H9 (cell line): ENCODE measurements around the gene CSNK1G1. TPM values are rescaled to one million over a fixed set of nuclear protein-coding genes. Genes with fewer than 3 reads are reported as not detected.

Experiments used
- DNase-seq: peaks from one replicate; pipeline ENCODE4 v3.0.0-alpha.2; 2017
- H2AFZ ChIP-seq: one replicate; pipeline ENCODE4 v1.6.1; 2013; ENCODE audit warnings: mild to moderate bottlenecking, low read length, control low read depth, moderate library complexity
- H2AK5ac ChIP-seq: 2 replicates; pipeline ENCODE4 v1.6.1; 2013; ENCODE audit warnings: low read length, control low read depth, mixed read lengths; ENCODE audit not compliant: insufficient read length
- H2BK120ac ChIP-seq: one replicate; pipeline ENCODE4 v1.6.1; 2013; ENCODE audit warnings: low read depth, mild to moderate bottlenecking, low read length, control low read depth, inconsistent platforms; ENCODE audit not compliant: poor library complexity, severe bottlenecking
- H2BK12ac ChIP-seq: 2 replicates; pipeline ENCODE4 v1.6.1; 2013; ENCODE audit warnings: low read length, control low read depth, mixed read lengths, low read depth; ENCODE audit not compliant: insufficient read length
- H2BK15ac ChIP-seq: 2 replicates; pipeline ENCODE4 v1.6.1; 2013; ENCODE audit warnings: low read depth, low read length, control low read depth
- H2BK20ac ChIP-seq: one replicate; pipeline ENCODE4 v1.6.1; 2013; ENCODE audit warnings: low read depth, mild to moderate bottlenecking, low read length, control low read depth, inconsistent platforms; ENCODE audit not compliant: poor library complexity, severe bottlenecking
- H2BK5ac ChIP-seq: 2 replicates; pipeline ENCODE4 v1.6.1; 2013; ENCODE audit warnings: low read length, control low read depth, mixed read lengths; ENCODE audit not compliant: insufficient read length
- H3K14ac ChIP-seq: 2 replicates; pipeline ENCODE4 v1.6.1; 2013; ENCODE audit warnings: low read length, control low read depth; ENCODE audit not compliant: insufficient read depth
- H3K18ac ChIP-seq: 2 replicates; pipeline ENCODE4 v1.6.1; 2013; ENCODE audit warnings: low read depth, mild to moderate bottlenecking, mixed read lengths, low read length, control low read depth; ENCODE audit not compliant: insufficient read length
- H3K23ac ChIP-seq: 2 replicates; pipeline ENCODE4 v1.6.1; 2013; ENCODE audit warnings: low read length, control low read depth, mixed read lengths, low read depth; ENCODE audit not compliant: insufficient read length
- H3K23me2 ChIP-seq: 2 replicates; pipeline ENCODE4 v1.6.1; 2013; ENCODE audit warnings: low read depth, mild to moderate bottlenecking, mixed read lengths, low read length, control low read depth; ENCODE audit not compliant: insufficient read length, poor library complexity, severe bottlenecking
- H3K27ac ChIP-seq: 2 replicates; pipeline ENCODE4 v1.5.1; 2013; ENCODE audit warnings: low read length, control low read depth, mixed read lengths, low read depth; ENCODE audit not compliant: insufficient read length
- H3K27me3 ChIP-seq: 2 replicates; pipeline ENCODE4 v1.6.1; 2013; ENCODE audit warnings: low read length, control low read depth, inconsistent platforms; ENCODE audit not compliant: insufficient read depth
- H3K4ac ChIP-seq: 2 replicates; pipeline ENCODE4 v1.6.1; 2013; ENCODE audit warnings: low read depth, mild to moderate bottlenecking, control low read depth, inconsistent platforms, low read length, moderate library complexity
- H3K4me1 ChIP-seq: 2 replicates; pipeline ENCODE4 v1.6.1; 2013; ENCODE audit warnings: low read length, control low read depth, inconsistent platforms; ENCODE audit not compliant: insufficient read depth
- H3K4me2 ChIP-seq: 2 replicates; pipeline ENCODE4 v1.6.1; 2013; ENCODE audit warnings: low read length, control low read depth, mixed read lengths; ENCODE audit not compliant: insufficient read length, insufficient read depth
- H3K56ac ChIP-seq: 2 replicates; pipeline ENCODE4 v1.6.1; 2013; ENCODE audit warnings: low read depth, mild to moderate bottlenecking, mixed read lengths, low read length, control low read depth; ENCODE audit not compliant: insufficient read length
- H3K79me1 ChIP-seq: 2 replicates; pipeline ENCODE4 v1.6.1; 2013; ENCODE audit warnings: low read depth, mild to moderate bottlenecking, moderate library complexity, low read length, control low read depth, inconsistent platforms; ENCODE audit not compliant: insufficient read depth, poor library complexity, severe bottlenecking
- H3K79me2 ChIP-seq: 2 replicates; pipeline ENCODE4 v1.6.1; 2013; ENCODE audit warnings: low read length, control low read depth, inconsistent platforms; ENCODE audit not compliant: insufficient read depth
- H3K9ac ChIP-seq: 2 replicates; pipeline ENCODE4 v1.6.1; 2013; ENCODE audit warnings: low read length, control low read depth, mixed read lengths; ENCODE audit not compliant: insufficient read length; ENCODE audit errors: extremely low read depth
- H3K9me3 ChIP-seq: one replicate; pipeline ENCODE4 v1.6.1; 2013; ENCODE audit warnings: low read depth, low read length, inconsistent platforms; ENCODE audit not compliant: control insufficient read depth
- H3T11ph ChIP-seq: one replicate; pipeline ENCODE4 v1.6.1; 2013; ENCODE audit warnings: mild to moderate bottlenecking, low read length, control low read depth, inconsistent platforms
- H4K20me1 ChIP-seq: one replicate; pipeline ENCODE4 v1.6.1; 2013; ENCODE audit not compliant: control insufficient read depth, insufficient read length, insufficient read depth
- H4K5ac ChIP-seq: 2 replicates; pipeline ENCODE4 v1.6.1; 2013; ENCODE audit warnings: low read depth, mild to moderate bottlenecking, mixed read lengths, low read length, control low read depth; ENCODE audit not compliant: insufficient read length
- H4K8ac ChIP-seq: replicated peaks from 2 replicates; pipeline ENCODE4 v1.6.1; 2013; ENCODE audit warnings: low read length, control low read depth, mixed read lengths, low read depth; ENCODE audit not compliant: insufficient read length
- H4K91ac ChIP-seq: 2 replicates; pipeline ENCODE4 v1.6.1; 2013; ENCODE audit warnings: low read depth, mild to moderate bottlenecking, moderate library complexity, mixed read lengths, low read length, control low read depth; ENCODE audit not compliant: insufficient read length
- H3K27ac Mint-ChIP-seq, 3 experiments: 2 replicates in 2 of 3; 3 replicates in 1 of 3; pipeline ENCODE4 v1.8.0; 2020 to 2021; ENCODE audit warnings: mixed read lengths in 3 of 3, mild to moderate bottlenecking in 1 of 3, moderate library complexity in 1 of 3
- H3K27me3 Mint-ChIP-seq: 2 replicates; pipeline ENCODE4 v1.8.0; 2021; ENCODE audit warnings: low read depth, mild to moderate bottlenecking, moderate library complexity, mixed read lengths
- H3K36me3 Mint-ChIP-seq, 3 experiments: 2 replicates in 2 of 3; 3 replicates in 1 of 3; pipeline ENCODE4 v1.8.0; 2020 to 2021; ENCODE audit warnings: low read depth in 3 of 3, mixed read lengths in 3 of 3; ENCODE audit not compliant: insufficient read depth in 1 of 3
- H3K4me1 Mint-ChIP-seq, 2 experiments: 2 replicates each; pipeline ENCODE4 v1.8.0; 2020; ENCODE audit warnings: mixed read lengths in 2 of 2
- H3K4me3 Mint-ChIP-seq, 2 experiments: 2 replicates in 1 of 2; 3 replicates in 1 of 2; pipeline ENCODE4 v1.8.0; 2020 to 2021; ENCODE audit warnings: mild to moderate bottlenecking in 2 of 2, mixed read lengths in 2 of 2, moderate library complexity in 1 of 2
- H3K9me3 Mint-ChIP-seq, 2 experiments: 2 replicates in 1 of 2; 3 replicates in 1 of 2; pipeline ENCODE4 v1.8.0; 2020; ENCODE audit warnings: mild to moderate bottlenecking in 2 of 2, mixed read lengths in 2 of 2, moderate library complexity in 1 of 2
- CTCF ChIP-seq: fragments of 200-600 bp; sonication (generic); conservative IDR thresholded peaks from 3 replicates; pipeline ENCODE4 v1.8.0; 2021; ENCODE audit warnings: antibody characterized with exemption, mild to moderate bottlenecking
- WGBS: extraction: QIAGEN DNeasy Blood & Tissue Kit; methylation state at CpG from one replicate; pipeline ENCODE4 v1.1.7; 2013; ENCODE audit warnings: missing lambda C conversion rate, low lambda C conversion rate, mixed read lengths; ENCODE audit not compliant: insufficient read length; ENCODE audit errors: extremely low coverage; 5-methylcytosine and 5-hydroxymethylcytosine counted together
- total RNA-seq: library from RNA; stranded (reverse); gene quantifications from 2 replicates; pipeline ENCODE4 v1.2.1, GENCODE V29; 2021

The CSNK1G1 gene
- total RNA-seq, 1 experiment from 2014 or later: 17.1 TPM

- 0 out of 4 replicates have a peak, but pooled peaks cover 0 to 4% of the 10 kb centered on the region in 2 experiments for H3K4me1 Mint-ChIP-seq
- no peak for TF ChIP-seq CTCF
- DNase-seq: no peak
- Histone ChIP-seq H2BK120ac (no peak overlapping the region), H4K5ac (no peak overlapping the region), H3K4me1 (no peaks in the 10 kb centered on the region), H3K56ac (no peak overlapping the region), H3K23me2 (no peaks in the 10 kb centered on the region), H3K4ac (no peak overlapping the region), H2BK12ac (no peak overlapping the region), H2BK15ac (no peak overlapping the region), H3K23ac (no peak overlapping the region), H3K27me3 (no peaks in the 10 kb centered on the region), H2AFZ (no peak overlapping the region), H3T11ph (no peak overlapping the region), H4K20me1 (no peaks in the 10 kb centered on the region), H2BK20ac (no peak overlapping the region), H3K14ac (no peak overlapping the region), H3K79me1 (no peaks in the 10 kb centered on the region), H2AK5ac (no peak overlapping the region), H4K91ac (no peak overlapping the region), H3K79me2 (no peaks in the 10 kb centered on the region), H3K27ac (no peak overlapping the region), H4K8ac (no peak overlapping the region), H3K9me3 (no peaks in the 10 kb centered on the region), H3K18ac (no peak overlapping the region), H2BK5ac (no peak overlapping the region), H3K4me2 (no peak overlapping the region), H3K9ac (no peak overlapping the region)
- H3K27ac Mint-ChIP-seq: no peak overlapping the region; a peak in 1 of 7 replicates
- no peak overlapping the region for H3K4me3 Mint-ChIP-seq
- peaks cover 19 to 76% (median 68%) of the 10 kb centered on the region in 3 experiments; a peak in 6 of 7 replicates for H3K36me3 Mint-ChIP-seq
- H3K27me3 Mint-ChIP-seq: no peaks in the 10 kb centered on the region
- no CpG with 5 or more reads among the region's 4 CpGs for WGBS
- no peaks in the 10 kb centered on the region for H3K9me3 Mint-ChIP-seq
Observed at GRCh38 chr15:64132217-64132616, 223.8 kb downstream of the CSNK1G1 start.
